A673 (cell line): ENCODE measurements around the gene WWTR1.

Experiments used
- CTCF ChIP-seq: fragments of 300-800, 200-600 bp; sonication (generic); conservative IDR thresholded peaks from 2 replicates; pipeline ENCODE4 v1.5.1; 2017; ENCODE audit warnings: low read depth, mild to moderate bottlenecking, antibody characterized with exemption, low read length, moderate library complexity, mixed read lengths
- EZH2 ChIP-seq: fragments of 200-600 bp; sonication (generic); IDR thresholded peaks from 2 replicates; pipeline ENCODE4 v1.6.1; 2017; ENCODE audit warnings: borderline replicate concordance, low read depth, mild to moderate bottlenecking, mixed read lengths, antibody characterized with exemption, low read length; ENCODE audit not compliant: poor library complexity, severe bottlenecking

- TF ChIP-seq CTCF (no peak), EZH2 (no peak)
These were observed 176.8 kb downstream of the WWTR1 start for GRCh38 chr3:149481056-149481455.
